Astrocyte (in vitro differentiated cells and primary cell): Measurements from ENCODE around the gene SARS1.

ENCODE experiments used
- CTCF ChIP-seq: IDR thresholded peaks from 2 replicates; pipeline ENCODE4 v1.5.1; 2011; ENCODE audit warnings: low read depth, mild to moderate bottlenecking, inconsistent platforms, low read length, moderate library complexity; ENCODE audit not compliant: insufficient read depth
- EZH2 ChIP-seq: IDR thresholded peaks from 2 replicates; pipeline ENCODE4 v1.6.1; 2012; ENCODE audit warnings: mild to moderate bottlenecking, low read length, inconsistent platforms; ENCODE audit not compliant: insufficient read depth

GRCh38 chr1:109208836-109209463 is 4.8 kb upstream of the SARS1 start:
- no peak for TF ChIP-seq CTCF
- no peak for TF ChIP-seq EZH2
